Psoas muscle (tissue), 8 donors: ENCODE results near the gene ZP1. TPM values are rescaled to one million over a fixed set of nuclear protein-coding genes. Genes with fewer than 3 reads are reported as not detected.

Experiments used
- ATAC-seq, 4 donors: fragments of 200-7000 bp; cut with Tn5 transposase; one replicate each; pipeline ENCODE4 v1.9.1; 2020; ENCODE audit warnings: moderate library complexity in 3 of 4, mild to moderate bottlenecking in 2 of 4
- DNase-seq, 2 donors: peaks; one replicate each; pipeline ENCODE4 v3.0.0-alpha.2; 2020
- H3K27ac ChIP-seq: fragments of 200-600 bp; one replicate; pipeline ENCODE4 v1.8.0; 2022
- H3K27me3 ChIP-seq, 3 donors: fragments of 200-600 bp in 1 of 3; one replicate each; pipeline versions ENCODE4 v1.6.1 to v1.8.0; 2013 to 2022; ENCODE audit warnings: low read length in 2 of 3, mild to moderate bottlenecking in 2 of 3, moderate library complexity in 1 of 3; ENCODE audit not compliant: insufficient read depth in 3 of 3
- H3K36me3 ChIP-seq, 2 donors: fragments of 200-600 bp in 1 of 2; one replicate each; pipeline versions ENCODE4 v1.6.1 to v1.8.0; 2013 to 2022; ENCODE audit warnings: low read depth in 1 of 2, mild to moderate bottlenecking in 1 of 2, moderate library complexity in 1 of 2; ENCODE audit not compliant: insufficient read depth in 1 of 2
- H3K4me1 ChIP-seq: fragments of 200-600 bp; one replicate; pipeline ENCODE4 v1.8.0; 2022
- H3K4me3 ChIP-seq: fragments of 200-600 bp; one replicate; pipeline ENCODE4 v1.8.0; 2022; ENCODE audit warnings: mild to moderate bottlenecking
- H3K9me3 ChIP-seq: fragments of 200-600 bp; one replicate; pipeline ENCODE4 v1.8.0; 2022
- CTCF ChIP-seq: fragments of 200-600 bp; IDR thresholded peaks from one replicate; pipeline ENCODE4 v1.8.0; 2022; ENCODE audit warnings: antibody characterized with exemption
- WGBS, 3 donors: extraction: QIAGEN DNeasy Blood & Tissue Kit; methylation state at CpG; one replicate each; pipeline versions ENCODE4 v1.1.6 to v1.1.7; 2013; 5-methylcytosine and 5-hydroxymethylcytosine counted together
- intact Hi-C, 2 donors: fragments of 100-400 bp; cut with DNase I; formaldehyde crosslinking; loops; one replicate each; pipeline versions ENCODE4 v1.11.0 to v1.14.2; 2022
- polyA plus RNA-seq, 3 donors: library from polyadenylated mRNA; stranded (reverse); fragments of 200-250 nt; gene quantifications; one replicate each; pipeline ENCODE4 v1.2.3, GENCODE V29; 2013
- total RNA-seq, 4 donors: library from RNA; stranded (reverse); fragmentation: NEBNext Ultra II Directional in 2 of 4; extraction: Animal tissue kit (Norgen Biotek cat#: 25700) in 2 of 4; gene quantifications; one replicate each; pipeline versions ENCODE4 v1.2.1 to v1.2.4, GENCODE V29; 2021 to 2023
- donor health status: healthy with polysubstance abuse.
- donor health status: DM: no; HTN: no; CAD: no; lungs with moderate emphysema.
- donor health status: Bipolar disorder and iron deficiency.
- donor health status: healthy.
- donor health status: DM: yes; HTN: yes; CAD: no.
- donor health status: DM: no; HTN: no; CAD: no.
- donor health status: DM: no; HTN: no; CAD: no.
- donor health status: DM: yes; HTN: yes; CAD: no.

Gene ZP1
- total and polyA plus RNA-seq, 7 donors, result 0.18 to 0.52 (median 0.29) TPM; not detected in 3

- no peak for TF ChIP-seq CTCF
- WGBS, 3 donors, result 37 to 54% (median 40%) methylated on average over 8 of the region's 8 CpGs
- DNase-seq, result peak in 1 of 2 donors; percentile 23
- no peaks in the 10 kb centered on the region for H3K27me3 ChIP-seq
- no peak for ATAC-seq
- H3K27ac ChIP-seq, result no peak overlapping the region
- no peaks in the 10 kb centered on the region for H3K4me1 ChIP-seq
- H3K9me3 ChIP-seq, result no peaks in the 10 kb centered on the region
- peaks cover 3 to 34% of the 10 kb centered on the region in 2 donors for H3K36me3 ChIP-seq
- intact Hi-C loops, result no loop called here
- H3K4me3 ChIP-seq, result peak overlapping the region; percentile 34
Observed at GRCh38 chr11:60854847-60855725, 12.3 kb upstream of the ZP1 start.

GRCh38 chr11:60855726-60856633 is 11.4 kb upstream of the ZP1 start, which contains the start of gene PTGDR2:
PTGDR2 (minus strand) TSS chr11:60855950; CDS start chr11:60853722, 2,228 bp downstream.
- Histone ChIP-seq H3K27me3 (no peaks in the 10 kb centered on the region), H3K27ac (no peak within 1 kb of the TSS), H3K36me3 (peaks cover 0 to 25% of the 10 kb centered on the region in 2 donors), H3K9me3 (no peaks in the 10 kb centered on the region), H3K4me1 (no peaks in the 10 kb centered on the region), H3K4me3 (peak within 1 kb of the TSS; percentile 34)
- DNase-seq, result peak in 1 of 2 donors; percentile 39
- intact Hi-C loops, result no loop called here
- WGBS, 3 donors, result 49 to 54% (median 51%) methylated on average over 14 of the region's 14 CpGs
- no peak for ATAC-seq
- TF ChIP-seq CTCF, result no peak

- ATAC-seq, result no peak
- H3K4me3 ChIP-seq, result no peak overlapping the region
- TF ChIP-seq CTCF, result no peak
Observed at GRCh38 chr11:60857378-60858232, 9.7 kb upstream of the ZP1 start.

GRCh38 chr11:60858236-60858635 is 9.1 kb upstream of the ZP1 start:
- Histone ChIP-seq H3K27ac (no peak overlapping the region), H3K27me3 (no peaks in the 10 kb centered on the region), H3K4me1 (no peaks in the 10 kb centered on the region), H3K36me3 (peaks cover 0 to 3% of the 10 kb centered on the region in 2 donors), H3K4me3 (no peak overlapping the region), H3K9me3 (no peaks in the 10 kb centered on the region)
- no peak for TF ChIP-seq CTCF
- ATAC-seq, result no peak
- WGBS, 3 donors, result 71 to 76% (median 76%) methylated on average over 8 of the region's 8 CpGs
- peak in 1 of 2 donors; percentile 33 for DNase-seq
- intact Hi-C loops, result no loop called here

More at GRCh38 chr11:60857378-60858232, 9.7 kb upstream of the ZP1 start:
- no peaks in the 10 kb centered on the region for H3K9me3 ChIP-seq
- DNase-seq, result peak in 1 of 2 donors; percentile 6
- H3K36me3 ChIP-seq, result peaks cover 0 to 9% of the 10 kb centered on the region in 2 donors
- H3K27me3 ChIP-seq, result no peaks in the 10 kb centered on the region
- no peaks in the 10 kb centered on the region for H3K4me1 ChIP-seq
- intact Hi-C loops, result no loop called here
- 85 to 91% (median 86%) methylated on average over 5 of the region's 5 CpGs for WGBS, 3 donors
- H3K27ac ChIP-seq, result no peak overlapping the region
